Measurements from ENCODE around the gene MYDGF.

Gene MYDGF

DNA sequence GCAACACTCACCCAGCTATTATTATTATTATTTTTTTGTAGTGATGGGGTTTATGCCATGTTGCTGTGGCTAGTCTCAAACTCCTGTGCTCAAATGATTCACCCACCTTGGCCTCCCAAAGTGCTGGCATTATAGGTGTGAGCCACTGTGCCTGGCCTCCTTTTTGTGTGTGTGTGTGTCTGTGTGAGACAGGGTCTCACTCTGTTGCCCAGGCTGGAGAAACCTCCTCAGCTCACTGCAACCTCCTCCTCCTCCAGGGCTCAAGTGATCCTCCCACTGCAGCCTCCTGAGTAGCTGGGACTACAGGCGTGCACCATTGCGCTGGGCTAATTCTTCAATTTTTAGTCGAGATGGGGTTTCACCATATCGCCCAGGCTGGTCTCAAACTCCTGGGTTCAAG, 3.6 kb upstream of the MYDGF start:
- DNase-seq (ENCODE audit: low spot score) = no peak

DNA sequence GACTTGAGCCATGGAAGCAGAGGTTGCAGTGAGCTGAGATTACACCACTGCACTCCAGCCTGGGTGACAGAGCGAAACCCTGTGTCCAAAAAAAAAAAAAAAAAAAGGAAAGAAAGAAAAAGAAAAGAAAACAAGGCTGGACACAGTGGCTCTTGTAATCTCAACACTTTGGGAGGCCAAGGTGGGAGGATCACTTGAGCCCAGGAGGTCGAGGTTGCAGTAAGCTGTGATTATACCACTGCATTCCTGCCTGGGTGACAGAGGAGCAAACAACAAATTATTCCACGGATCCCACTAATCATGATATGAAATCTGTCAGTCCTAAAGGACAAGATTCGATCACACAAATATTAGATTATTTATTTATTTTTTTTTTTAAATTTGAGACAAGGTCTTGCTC, 3.1 kb upstream of the MYDGF start:
- DNase-seq (ENCODE audit: low spot score) = no peak

DNA sequence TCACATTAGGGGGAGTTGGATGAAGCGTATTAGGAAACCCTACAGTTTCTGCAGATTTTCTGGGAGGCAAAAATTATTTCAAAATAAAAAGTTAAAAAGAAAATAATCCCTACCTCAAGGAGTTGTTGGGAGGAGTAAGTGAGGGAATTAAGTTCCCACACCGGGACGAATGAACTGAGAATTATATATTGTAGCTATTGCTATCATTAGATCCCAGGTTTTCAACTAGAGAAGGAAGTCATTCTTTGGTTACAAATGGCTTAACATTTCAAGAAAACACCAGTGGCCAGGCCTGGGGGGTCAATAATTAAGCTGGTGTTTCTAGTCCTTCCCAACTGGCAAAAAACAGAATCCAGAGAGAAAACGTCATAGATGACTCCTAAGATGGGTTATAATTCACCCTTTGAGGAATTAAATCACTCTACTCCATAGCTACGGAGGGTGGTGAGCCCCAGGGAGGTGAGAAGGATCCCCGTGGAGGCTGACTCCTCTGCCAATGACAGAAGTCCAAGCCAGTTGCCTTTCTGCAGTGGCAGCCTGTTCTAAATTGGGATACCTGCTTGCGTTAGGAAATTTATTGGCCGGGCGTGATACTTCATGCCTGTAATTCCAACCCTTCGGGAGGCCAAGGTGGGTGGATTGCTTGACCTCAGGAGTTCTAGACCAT, 1.2 kb upstream of the MYDGF start:
- no peak for DNase-seq (ENCODE audit: low spot score)

DNA sequence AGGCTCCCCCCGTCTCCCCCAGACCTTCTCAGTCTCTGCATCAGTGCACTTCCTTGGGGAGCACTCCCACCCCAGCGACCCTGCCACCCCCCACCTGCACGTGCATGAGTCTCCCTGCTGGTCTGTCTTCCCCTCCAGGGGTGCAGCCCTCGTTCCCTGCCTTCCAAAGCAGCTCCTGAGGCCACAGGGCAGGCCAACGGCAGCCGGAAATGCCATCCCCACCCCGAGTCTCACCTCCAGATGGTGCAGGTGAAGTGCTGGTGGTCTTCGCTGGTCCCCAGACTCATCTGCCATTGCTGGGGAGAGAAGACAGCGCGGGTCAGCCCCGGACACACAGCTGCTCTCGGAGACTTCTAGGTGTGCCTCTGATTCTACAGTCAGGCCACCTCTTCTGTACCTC, 5.5 kb downstream of the MYDGF start:
- no peak for DNase-seq (ENCODE audit: low spot score)

DNA sequence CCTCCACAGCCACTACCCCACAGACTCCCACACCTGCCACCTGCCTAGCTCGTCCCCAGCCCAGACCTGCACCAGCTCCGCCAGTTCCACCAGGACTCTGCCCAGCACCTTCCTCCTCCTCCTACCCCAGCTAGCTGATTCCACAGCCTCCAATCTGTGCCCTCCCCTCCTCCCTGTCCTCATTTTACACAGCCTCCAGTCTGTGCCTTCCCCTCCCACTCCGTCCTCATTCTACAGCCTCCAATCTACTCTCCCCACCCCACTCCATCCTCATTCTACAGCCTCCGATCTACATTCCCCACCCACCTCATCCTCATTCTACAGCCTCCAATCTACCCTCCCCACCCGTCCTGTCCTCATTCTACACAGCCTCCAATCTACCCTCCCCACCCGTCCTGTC, 7.3 kb downstream of the MYDGF start:
- no peak for DNase-seq (ENCODE audit: low spot score)

DNA sequence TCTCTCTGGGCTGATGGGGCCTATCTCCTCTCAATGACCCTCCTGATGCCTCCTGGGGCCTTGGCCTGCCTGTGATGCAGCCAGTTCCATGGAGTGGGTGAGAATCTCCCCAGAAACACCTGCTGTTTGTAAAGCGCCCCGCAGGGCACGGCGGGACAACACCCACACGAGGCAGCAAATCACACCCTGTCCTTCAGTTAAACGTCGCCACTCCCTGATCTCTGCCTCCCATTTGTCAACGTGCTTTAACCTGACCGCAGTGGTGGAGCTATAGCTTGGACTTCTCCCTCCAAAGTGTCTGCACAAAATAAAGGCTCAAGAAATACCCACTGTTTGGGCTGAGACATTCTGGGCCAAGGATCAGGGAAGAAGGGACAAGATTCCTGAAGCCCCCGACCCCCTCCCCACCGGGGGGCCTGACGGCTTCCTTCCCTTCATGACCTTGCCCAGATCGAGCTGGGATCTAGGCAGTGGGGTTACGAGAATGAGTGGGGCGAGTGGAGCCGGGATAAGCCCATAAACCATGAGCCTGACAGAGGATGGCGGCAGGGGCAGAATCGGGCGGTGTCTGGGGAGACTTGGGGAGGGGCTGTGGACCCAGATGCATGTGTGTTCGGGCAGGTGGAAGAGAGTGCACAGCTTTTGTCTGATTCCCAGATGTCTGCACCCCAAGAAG, 8.0 kb downstream of the MYDGF start:
- no peak for DNase-seq (ENCODE audit: low spot score)

DNA sequence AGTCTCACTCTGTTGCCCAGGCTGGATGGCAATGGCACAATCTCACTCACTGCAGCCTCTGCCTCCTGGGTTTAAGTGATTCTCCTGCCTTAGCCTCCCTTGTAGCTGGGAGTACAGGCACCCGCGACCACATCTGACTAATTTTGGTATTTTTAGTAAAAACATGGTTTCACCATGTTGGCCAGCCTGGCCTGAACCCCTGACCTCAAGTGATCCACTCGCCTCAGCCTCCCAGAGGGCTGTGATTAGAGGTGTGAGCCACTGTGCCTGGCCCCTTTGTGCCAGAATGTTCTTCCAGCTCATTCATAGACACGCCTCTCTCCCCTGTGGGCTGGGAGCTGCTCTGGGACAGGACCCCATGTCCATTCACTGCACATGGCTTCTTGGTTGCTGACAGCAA, 9.1 kb downstream of the MYDGF start:
- DNase-seq (ENCODE audit: low spot score) = no peak

DNA sequence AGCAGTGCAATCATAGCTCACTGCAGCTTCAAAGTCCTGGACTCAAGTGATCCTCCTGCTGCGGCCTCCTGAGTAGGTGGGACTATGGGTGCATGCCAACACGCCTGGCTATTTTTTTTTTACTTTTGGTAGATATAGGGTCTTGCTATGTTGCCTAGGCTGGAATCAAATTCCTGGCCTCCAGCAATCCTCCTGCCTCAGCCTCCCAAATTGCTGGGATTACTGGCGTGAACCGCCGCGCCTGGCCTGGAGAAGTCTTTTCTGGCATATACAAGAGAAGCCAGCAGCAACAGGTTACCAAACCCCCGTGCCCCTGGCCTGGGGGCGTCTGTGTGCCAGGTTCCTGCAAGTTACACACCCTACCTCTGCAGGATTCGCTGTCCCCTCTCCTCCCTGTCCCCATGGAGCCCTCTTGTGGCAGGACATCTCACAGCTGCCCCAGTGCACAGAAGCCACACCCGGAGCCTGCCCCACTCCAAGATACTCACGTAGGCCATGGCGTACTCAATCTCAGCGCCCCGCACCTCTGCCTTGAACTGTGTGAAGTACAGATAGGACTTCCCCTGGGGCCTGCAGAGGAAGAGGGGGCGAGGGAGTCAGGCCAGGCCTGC, 9.9 kb downstream of the MYDGF start:
- no peak for DNase-seq (ENCODE audit: low spot score)

DNA sequence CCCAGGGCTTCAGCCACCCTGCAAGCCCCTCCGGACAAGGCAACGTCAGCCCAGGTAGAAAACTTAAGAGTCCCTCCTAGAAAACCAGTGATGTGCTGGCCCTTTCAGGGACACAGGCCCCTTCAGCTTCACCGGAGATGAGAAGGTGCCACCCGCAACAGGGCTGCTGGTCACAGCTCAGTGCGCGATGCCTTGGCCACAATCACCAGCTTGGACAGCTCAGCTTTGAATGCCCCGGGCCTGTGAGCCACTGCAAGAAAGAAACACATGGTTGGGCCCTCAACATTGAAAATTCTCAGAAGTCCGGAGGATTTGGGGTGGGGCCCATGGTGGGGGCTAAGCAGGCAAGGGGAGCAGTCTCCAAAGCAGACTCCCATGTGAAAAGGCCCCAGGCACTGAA, 12.3 kb downstream of the MYDGF start:
- DNase-seq (ENCODE audit: low spot score) = no peak

DNA sequence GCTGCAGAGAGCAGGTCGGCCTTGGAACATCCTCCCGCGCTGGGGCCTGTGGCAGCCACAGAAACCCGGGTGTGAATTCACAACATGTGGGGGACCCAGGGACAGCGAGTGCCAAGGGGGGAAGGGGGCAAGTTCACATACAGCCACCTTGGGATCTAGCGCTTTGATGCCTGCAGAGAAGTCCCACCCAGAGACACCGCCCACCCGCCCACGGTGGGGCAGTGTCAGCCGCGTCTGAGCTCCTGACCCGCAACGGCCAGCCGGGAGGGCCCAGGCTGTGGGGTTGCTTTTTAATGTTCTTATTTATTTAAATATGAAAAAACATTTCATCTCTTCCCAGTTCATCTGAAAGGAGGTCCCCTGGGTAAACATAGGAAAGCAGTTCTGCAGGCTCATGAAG, 12.9 kb downstream of the MYDGF start:
- DNase-seq (ENCODE audit: low spot score) = no peak

DNA sequence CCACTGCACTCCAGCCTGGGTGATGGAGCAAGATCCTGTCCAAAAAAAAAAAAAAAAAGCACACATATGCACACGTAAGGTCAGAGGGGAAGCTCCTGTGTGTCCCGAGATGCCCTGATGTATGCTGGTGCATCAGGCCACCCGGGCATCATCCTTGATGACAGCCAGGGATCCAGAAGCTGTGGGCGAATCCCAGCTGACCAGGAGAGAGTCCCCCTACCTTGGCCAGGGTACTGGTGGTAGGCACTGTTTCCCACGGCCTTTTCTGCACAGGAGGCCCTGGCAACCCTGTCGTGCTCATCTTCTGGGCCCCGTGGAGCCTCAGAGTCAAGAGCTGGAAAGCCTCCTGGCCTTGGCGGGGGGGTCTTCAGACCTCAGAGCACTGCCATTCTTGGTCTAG, 14.0 kb downstream of the MYDGF start:
- no peak for DNase-seq (ENCODE audit: low spot score)

DNA sequence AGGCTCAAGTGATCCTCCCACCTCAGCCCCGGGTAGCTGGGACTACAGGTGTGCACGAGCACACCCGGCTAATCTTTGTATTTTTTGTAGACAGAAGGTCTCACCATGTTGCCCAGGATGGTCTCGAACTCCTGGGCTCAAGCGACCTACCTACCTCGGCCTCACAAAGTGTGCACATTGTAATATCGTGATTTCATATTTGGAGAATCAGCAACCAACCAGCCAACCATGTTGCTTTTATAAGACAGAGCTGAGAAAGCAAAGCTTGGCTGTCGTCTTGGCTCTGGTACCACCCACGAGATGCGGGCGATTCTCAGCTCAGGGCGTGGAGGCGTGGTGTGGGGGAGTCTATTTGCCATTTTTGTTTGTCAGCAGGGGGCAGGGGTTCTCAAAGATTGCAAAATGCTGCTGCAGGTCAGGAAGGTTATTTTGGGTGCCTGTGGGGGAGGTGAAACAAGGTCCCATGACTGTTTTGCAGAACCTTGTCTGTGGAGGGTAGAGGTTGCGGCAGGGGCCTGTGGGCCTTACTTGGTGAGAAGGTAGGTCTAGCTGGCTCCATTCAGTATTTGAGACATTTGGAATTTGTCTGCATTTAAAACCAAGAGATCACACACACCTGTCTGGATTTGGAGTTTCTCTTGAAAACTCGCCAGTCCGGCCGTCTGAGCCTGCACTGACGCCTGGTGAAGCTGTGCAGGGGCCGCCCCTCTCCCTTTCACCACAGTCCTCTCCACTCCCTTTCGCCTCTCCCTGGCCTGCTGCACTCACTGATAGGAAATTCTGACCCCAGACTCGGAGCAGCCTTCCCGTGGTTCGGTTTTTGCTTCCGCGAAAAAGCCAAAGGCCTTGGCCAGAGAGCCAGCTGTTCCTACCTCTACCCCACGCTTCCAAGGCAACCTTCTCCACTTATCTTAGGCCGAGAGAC, 15.4 kb downstream of the MYDGF start:
- DNase-seq (ENCODE audit: low spot score) = no peak

DNA sequence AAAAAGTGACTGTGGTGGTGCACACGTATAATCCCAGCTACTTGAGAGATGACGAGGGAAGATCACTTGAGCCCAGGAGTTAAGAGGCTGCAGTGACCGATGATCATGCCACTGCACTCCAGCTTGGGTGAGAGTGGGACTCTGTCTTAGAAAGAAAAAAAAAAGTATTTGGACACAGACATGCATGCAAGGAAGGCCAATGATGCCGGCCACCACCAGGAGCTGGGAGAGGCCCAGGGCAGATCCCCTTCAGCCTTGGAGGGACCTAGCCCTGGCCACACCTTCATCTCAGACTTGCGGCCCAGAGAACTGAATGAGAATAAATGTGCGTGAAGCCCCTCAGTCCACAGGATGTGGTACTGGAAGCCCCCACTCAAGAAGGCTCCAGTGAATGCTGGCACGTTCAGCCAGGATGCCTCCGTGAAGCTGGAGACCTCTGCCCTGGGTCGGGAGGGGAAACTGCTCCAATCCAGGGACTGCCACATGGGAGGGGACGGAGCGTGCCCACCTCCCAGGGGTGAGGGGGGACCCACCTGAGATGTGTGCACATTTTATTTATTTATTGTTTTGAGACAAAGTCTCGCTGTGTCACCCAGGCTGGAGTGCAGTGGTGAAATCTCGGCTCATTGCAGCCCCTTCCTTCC, 16.2 kb downstream of the MYDGF start:
- no peak for DNase-seq (ENCODE audit: low spot score)

DNA sequence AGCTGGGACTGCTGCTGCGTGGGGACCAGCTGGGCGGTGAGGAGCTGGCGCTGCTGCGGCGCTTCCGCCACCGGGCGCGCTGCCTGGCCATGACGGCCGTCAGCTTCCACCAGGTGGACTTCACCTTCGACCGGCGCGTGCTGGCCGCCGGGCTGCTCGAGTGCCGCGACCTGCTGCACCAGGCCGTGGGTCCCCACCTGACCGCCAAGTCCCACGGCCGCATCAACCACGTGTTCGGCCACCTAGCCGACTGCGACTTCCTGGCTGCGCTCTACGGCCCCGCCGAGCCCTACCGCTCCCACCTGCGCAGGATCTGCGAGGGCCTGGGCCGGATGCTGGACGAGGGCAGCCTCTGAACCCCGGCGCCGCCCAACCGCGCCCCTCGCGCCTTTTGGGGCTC, 18.1 kb downstream of the MYDGF start:
- no peak for DNase-seq (ENCODE audit: low spot score)

DNA sequence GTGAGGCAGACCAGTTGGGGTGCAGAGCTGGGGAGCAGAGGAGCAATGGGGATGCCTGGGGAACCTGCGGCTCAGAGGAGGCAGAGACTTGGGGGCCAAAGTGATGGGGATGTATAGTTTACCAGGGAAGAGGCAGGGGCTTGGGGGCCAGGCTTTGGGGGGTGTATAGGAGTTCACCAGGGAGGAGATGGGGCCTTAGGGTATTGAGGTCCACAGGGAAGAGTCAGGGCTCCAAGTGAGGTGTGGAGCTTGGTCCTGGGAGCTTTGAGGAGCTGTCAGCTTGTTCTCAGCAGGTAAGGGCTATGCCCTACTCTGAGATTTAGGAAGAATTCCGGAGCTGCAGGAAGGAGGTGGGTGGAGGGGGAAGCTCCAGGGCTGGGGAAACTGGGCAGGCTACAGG, 20.0 kb downstream of the MYDGF start:
- no peak for DNase-seq (ENCODE audit: low spot score)

DNA sequence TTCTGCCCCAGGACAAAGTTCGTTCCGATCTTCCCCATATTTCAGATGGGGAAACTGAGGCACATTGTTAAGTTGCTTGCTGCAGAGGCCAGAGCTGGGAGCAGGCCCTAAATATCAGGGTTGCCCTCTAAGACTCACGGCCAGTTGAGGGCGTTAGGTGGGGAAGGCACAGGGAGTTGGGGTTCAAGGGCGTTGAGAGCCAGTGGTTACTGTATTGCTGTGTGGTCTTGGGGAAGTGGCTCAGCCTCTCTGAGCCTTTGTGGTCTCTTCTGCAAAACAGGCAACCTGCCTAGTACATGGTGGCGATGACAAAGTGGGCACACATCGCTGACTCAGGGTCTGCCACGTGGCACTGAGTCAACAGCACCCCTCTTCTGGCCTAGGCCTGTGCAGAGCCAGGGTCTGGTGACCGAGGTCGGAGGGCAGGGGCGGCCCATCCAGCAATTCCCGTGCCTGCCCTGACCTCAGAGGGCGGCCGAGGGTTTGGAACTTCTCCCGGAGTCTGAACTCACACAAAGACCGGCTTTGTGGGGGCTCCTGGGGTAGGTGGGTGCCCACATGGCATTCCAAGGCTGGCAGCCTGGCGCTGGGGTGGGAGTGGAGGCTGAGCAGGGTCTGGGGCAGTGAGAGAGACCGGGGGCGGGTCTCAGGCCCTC, 20.6 kb downstream of the MYDGF start:
- DNase-seq (ENCODE audit: low spot score) = no peak

DNA sequence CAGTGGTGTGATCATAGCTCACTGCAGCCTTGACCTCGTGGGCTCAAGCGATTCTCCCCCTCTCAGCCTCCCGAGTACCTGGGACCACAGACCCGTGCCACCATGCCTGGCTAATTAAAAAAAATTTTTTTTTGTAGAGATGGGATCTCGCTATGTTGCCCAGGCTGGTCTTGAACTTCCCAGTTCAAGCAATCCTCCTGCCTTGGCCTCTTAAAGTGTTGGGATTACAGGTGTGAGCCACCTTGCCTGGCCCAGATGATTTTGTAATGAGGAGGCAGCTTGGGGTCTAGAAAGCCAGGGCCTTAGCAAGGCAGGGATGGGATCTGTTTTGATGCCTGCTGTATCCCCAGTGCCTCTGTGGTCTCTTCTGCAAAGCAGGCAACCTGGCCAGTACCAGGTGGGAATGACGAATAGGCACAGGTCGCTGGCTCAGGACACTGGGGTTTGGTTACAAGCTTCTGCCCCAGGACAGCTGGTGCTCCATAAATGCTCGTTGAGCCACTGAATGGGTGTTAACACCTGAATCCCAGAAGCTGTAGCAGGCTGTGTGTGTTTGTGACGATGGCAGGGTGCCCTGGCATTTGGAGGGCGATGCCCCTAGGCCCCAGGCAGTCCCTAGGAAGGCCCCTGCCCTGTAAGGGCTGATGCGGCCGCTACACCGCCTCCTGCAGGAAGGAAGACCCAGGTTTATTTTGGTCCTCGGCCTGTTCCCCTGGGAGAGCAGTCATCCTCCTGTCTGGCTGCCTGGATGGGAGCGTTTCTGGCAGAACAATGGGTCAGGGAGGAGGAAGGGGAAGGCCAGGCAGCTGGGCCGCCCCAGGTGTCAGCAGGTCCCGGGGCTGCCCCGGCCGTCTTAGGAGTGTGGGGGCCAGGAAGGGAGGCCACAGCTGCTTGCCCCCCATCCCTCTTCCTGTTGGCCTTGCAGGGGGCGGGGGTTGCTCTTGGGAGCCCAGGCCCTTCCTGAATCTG, 22.2 kb downstream of the MYDGF start:
- DNase-seq (ENCODE audit: low spot score) = no peak

DNA sequence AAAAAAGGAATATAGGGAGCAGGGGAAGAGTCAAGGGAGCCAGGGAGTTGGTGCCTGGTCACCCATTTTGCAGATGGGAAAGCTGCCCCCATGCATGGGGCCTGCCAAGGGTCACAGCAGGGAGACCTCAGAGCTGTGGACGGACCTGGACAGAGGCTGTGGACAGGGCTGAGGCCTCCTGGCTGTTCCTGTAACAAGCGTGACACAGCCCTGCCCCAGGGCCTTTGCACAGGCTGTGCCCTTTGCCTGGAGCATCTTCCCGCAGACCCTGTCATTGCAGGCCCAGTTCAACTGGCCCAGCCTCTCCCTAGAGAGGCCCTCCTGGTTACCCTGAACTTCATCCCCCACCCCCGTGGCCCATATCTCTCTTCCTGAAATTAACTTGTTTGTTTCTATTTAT, 24.4 kb downstream of the MYDGF start:
- no peak for DNase-seq (ENCODE audit: low spot score)

DNA sequence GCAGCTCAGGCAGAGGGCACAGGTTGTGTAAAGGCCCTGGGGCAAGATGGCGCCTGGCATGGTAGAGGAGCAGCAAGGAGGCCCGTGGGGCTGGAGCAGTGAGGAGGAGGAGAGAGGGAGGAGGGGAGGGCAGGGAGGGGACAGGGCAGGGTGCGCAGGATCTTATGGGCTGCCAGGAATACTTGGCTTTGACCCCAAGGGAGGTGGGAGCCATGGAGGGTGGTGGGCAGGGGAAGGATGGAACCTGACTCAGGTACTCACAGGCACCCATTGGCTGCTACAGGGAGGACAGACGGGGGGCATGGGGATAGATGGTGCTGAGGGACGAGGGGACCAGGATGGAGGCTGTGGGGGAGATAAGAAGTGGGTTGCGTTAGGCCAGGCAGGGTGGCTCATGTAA, 27.5 kb downstream of the MYDGF start:
- DNase-seq (ENCODE audit: low spot score) = no peak

DNA sequence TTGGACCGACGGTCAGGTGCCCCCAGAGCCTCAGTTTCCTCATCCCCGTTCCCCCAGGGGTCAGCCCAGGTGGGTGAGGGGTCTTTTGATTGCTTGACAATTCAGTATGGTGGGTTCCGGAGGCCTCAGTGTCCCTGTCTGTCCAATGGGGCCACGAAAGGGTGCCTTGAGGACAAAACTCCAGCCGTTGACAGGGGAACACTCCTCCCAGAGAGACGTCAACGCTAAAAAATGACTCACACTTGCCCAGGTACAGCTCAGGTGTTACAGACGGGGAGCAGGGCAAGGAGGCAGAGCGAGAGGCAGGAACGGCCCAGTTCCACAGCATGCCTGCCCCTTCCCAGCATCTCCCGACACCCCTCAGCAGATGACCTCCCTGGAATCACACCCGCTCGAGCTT, 29.0 kb downstream of the MYDGF start:
- no peak for DNase-seq (ENCODE audit: low spot score)
